Measurements from ENCODE around the gene ZRANB2.

Gene ZRANB2

GRCh38 chr1:71068325-71069240 is 12.3 kb downstream of the ZRANB2 start:
- no peak for DNase-seq

- DNase-seq: no peak
These were observed 26.0 kb downstream of the ZRANB2 start for GRCh38 chr1:71054791-71055190.

GRCh38 chr1:71054281-71054731 is 26.5 kb downstream of the ZRANB2 start:
- DNase-seq: no peak

- DNase-seq: no peak
These were observed 27.1 kb downstream of the ZRANB2 start for GRCh38 chr1:71053758-71054157.

- no peak for DNase-seq
These were observed 27.7 kb downstream of the ZRANB2 start for GRCh38 chr1:71053146-71053545.

- no peak for DNase-seq
These were observed 30.8 kb downstream of the ZRANB2 start for GRCh38 chr1:71049951-71050598.

- DNase-seq: peak; percentile 57
These were observed 32.9 kb downstream of the ZRANB2 start, which contains the start of gene PTGER3 for GRCh38 chr1:71047635-71048607. TSS of gene PTGER3 (minus strand) at chr1:71047816. CDS start at chr1:71047577, 239 bp downstream.

GRCh38 chr1:71046891-71047634 is 33.8 kb downstream of the ZRANB2 start:
- no peak for DNase-seq

GRCh38 chr1:71045463-71046028 is 35.3 kb downstream of the ZRANB2 start:
- DNase-seq: no peak

- no peak for DNase-seq
These were observed 36.0 kb downstream of the ZRANB2 start for GRCh38 chr1:71044833-71045232.

GRCh38 chr1:71043065-71043464 is 37.8 kb downstream of the ZRANB2 start:
- DNase-seq: no peak

GRCh38 chr1:71041806-71042205 is 39.0 kb downstream of the ZRANB2 start:
- no peak for DNase-seq

GRCh38 chr1:71039661-71040262 is 41.1 kb downstream of the ZRANB2 start:
- no peak for DNase-seq

GRCh38 chr1:71038942-71039341 is 41.9 kb downstream of the ZRANB2 start:
- DNase-seq: no peak

- no peak for DNase-seq
These were observed 42.8 kb downstream of the ZRANB2 start for GRCh38 chr1:71037829-71038620.

GRCh38 chr1:71037066-71037465 is 43.8 kb downstream of the ZRANB2 start:
- DNase-seq: no peak

GRCh38 chr1:71033136-71033535 is 47.7 kb downstream of the ZRANB2 start:
- DNase-seq: no peak

- no peak for DNase-seq
These were observed 49.4 kb downstream of the ZRANB2 start for GRCh38 chr1:71031426-71031825.

GRCh38 chr1:71030026-71030425 is 50.8 kb downstream of the ZRANB2 start:
- no peak for DNase-seq

GRCh38 chr1:71028981-71029380 is 51.9 kb downstream of the ZRANB2 start:
- DNase-seq: no peak
